ENCODE data around the gene FIP1L1. TPM values are rescaled to one million over a fixed set of nuclear protein-coding genes. Genes with fewer than 3 reads are reported as not detected.

FIP1L1 gene
- polyA plus RNA-seq, 4 donors = 17.0 to 56.6 (median 26.6) TPM

DNA sequence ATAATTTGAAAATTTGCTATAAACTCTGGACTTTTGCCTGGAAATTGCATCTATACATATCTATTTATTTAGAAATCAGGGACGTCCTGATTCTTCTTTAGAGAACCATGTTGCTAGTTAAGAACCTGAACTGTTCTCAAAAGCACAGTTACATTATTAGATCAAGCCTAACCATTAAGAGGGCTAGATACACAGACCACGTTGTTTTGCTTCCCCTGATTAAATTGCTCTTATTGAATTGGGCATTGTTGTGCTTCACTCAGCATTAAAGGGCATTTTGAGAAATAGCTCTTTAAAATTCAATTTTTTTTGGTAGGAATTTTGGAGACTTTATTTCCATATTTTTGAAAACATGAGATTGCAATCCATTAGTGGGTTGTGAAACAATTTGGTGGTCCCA lies 44.4 kb downstream of the FIP1L1 start:
- 93 to 97% (median 93%) methylated on average over 2 of the region's 2 CpGs for WGBS, 3 donors
- DNase-seq (no peak), FAIRE-seq (no peak)
- no peaks in the 10 kb centered on the region for H3K27me3 ChIP-seq (ENCODE audit: control insufficient read depth in 3 of 3, insufficient read depth in 3 of 3, low read length in 3 of 3)
- H3K4me1 ChIP-seq (ENCODE audit: control insufficient read depth in 3 of 3, insufficient read depth in 2 of 3, low read depth in 1 of 3, low read length in 2 of 3) = no peaks in the 10 kb centered on the region
- H3K9me3 ChIP-seq (ENCODE audit: control insufficient read depth in 2 of 2, insufficient read depth in 1 of 2, low read depth in 1 of 2, low read length in 1 of 2) = no peaks in the 10 kb centered on the region
- peaks cover 0 to 8% (median 2%) of the 10 kb centered on the region in 3 donors for H3K36me3 ChIP-seq (ENCODE audit: control insufficient read depth in 3 of 3, insufficient read depth in 2 of 3, low read depth in 1 of 3, low read length in 3 of 3)
- H3K4me3 ChIP-seq (ENCODE audit: low read depth in 1 of 3, low read length in 3 of 3) = no peak overlapping the region
- no peak overlapping the region for H3K27ac ChIP-seq (ENCODE audit: low read depth in 1 of 3, low read length in 2 of 3)

DNA sequence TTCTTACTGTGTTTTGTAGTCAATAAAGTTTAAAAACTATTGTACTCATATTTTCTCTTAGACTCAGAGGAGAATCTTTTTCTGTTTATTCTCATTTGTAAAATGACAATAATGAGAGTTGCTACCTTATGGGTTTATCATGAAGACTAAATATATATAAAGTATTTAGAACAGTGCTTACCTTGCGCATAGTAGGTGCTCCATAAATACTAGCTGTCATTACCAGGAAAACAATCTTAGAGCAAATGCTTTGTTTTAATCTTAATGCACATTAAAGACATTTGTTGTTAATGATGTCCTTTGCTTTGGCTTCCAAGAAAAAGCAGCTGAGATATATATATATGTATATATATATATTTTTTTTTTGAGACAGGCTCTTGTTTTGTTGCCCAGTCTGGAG lies 44.9 kb downstream of the FIP1L1 start:
- Histone ChIP-seq H3K4me3 (ENCODE audit: low read depth in 1 of 3, low read length in 3 of 3) (no peak overlapping the region), H3K27me3 (ENCODE audit: control insufficient read depth in 3 of 3, insufficient read depth in 3 of 3, low read length in 3 of 3) (no peaks in the 10 kb centered on the region), H3K36me3 (ENCODE audit: control insufficient read depth in 3 of 3, insufficient read depth in 2 of 3, low read depth in 1 of 3, low read length in 3 of 3) (peaks cover 0 to 8% (median 2%) of the 10 kb centered on the region in 3 donors), H3K9me3 (ENCODE audit: control insufficient read depth in 2 of 2, insufficient read depth in 1 of 2, low read depth in 1 of 2, low read length in 1 of 2) (no peaks in the 10 kb centered on the region), H3K27ac (ENCODE audit: low read depth in 1 of 3, low read length in 2 of 3) (no peak overlapping the region), H3K4me1 (ENCODE audit: control insufficient read depth in 3 of 3, insufficient read depth in 2 of 3, low read depth in 1 of 3, low read length in 2 of 3) (no peaks in the 10 kb centered on the region)
- DNase-seq (no peak), FAIRE-seq (no peak)
- WGBS, 3 donors = 96 to 97% (median 97%) methylated on average over 1 of the region's 1 CpG

DNA sequence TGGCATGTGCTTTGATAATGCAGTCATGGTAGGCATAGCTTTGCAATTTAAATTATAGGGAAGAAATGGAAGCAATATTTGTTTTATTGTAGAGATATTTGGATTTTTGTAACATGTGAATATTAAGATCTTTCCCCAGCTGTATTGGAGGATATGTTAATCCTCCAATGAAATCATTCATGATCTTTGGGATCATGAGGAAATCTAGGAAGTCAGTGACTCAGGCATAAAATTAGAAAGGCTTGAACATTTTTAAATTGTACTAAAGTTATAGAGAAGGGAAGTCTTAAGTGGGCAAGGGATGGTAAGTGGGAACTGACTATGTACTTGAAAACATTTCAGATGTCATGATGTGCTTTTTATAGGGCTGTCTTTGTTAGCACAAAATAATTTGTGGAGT lies 46.8 kb downstream of the FIP1L1 start:
- peaks cover 1 to 7% (median 4%) of the 10 kb centered on the region in 3 donors for H3K36me3 ChIP-seq (ENCODE audit: control insufficient read depth in 3 of 3, insufficient read depth in 2 of 3, low read depth in 1 of 3, low read length in 3 of 3)
- H3K4me1 ChIP-seq (ENCODE audit: control insufficient read depth in 3 of 3, insufficient read depth in 2 of 3, low read depth in 1 of 3, low read length in 2 of 3) = no peaks in the 10 kb centered on the region
- no peaks in the 10 kb centered on the region for H3K9me3 ChIP-seq (ENCODE audit: control insufficient read depth in 2 of 2, insufficient read depth in 1 of 2, low read depth in 1 of 2, low read length in 1 of 2)
- no peak for FAIRE-seq
- no peak for DNase-seq
- no peaks in the 10 kb centered on the region for H3K27me3 ChIP-seq (ENCODE audit: control insufficient read depth in 3 of 3, insufficient read depth in 3 of 3, low read length in 3 of 3)
- no peak overlapping the region for H3K27ac ChIP-seq (ENCODE audit: low read depth in 1 of 3, low read length in 2 of 3)
- no peak overlapping the region for H3K4me3 ChIP-seq (ENCODE audit: low read depth in 1 of 3, low read length in 3 of 3)

DNA sequence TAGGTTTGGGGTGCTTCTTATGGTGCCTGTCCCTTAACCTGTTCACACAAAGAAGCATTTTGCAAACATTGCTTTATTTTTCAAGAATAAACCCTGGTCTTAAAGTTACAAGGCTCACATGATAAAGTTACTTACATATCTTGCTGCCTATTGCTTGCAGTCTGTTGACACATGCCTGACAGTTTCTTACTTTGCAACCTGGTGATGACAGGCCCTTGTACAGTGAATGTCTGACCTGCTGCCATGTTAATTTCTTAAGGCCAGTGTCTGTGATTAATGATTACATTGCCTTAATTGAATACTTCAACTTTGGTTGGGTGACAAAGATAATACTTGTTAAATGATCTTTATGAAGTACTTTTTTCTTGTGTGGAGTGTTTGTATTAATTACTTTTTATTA lies 49.9 kb downstream of the FIP1L1 start:
- no peak overlapping the region for H3K4me3 ChIP-seq (ENCODE audit: low read depth in 1 of 3, low read length in 3 of 3)
- peak in 1 of 2 donors; percentile 29 for DNase-seq
- peaks cover 0 to 8% (median 8%) of the 10 kb centered on the region in 3 donors for H3K36me3 ChIP-seq (ENCODE audit: control insufficient read depth in 3 of 3, insufficient read depth in 2 of 3, low read depth in 1 of 3, low read length in 3 of 3)
- no peak overlapping the region for H3K27ac ChIP-seq (ENCODE audit: low read depth in 1 of 3, low read length in 2 of 3)
- H3K27me3 ChIP-seq (ENCODE audit: control insufficient read depth in 3 of 3, insufficient read depth in 3 of 3, low read length in 3 of 3) = no peaks in the 10 kb centered on the region
- no peak for FAIRE-seq
- H3K4me1 ChIP-seq (ENCODE audit: control insufficient read depth in 3 of 3, insufficient read depth in 2 of 3, low read depth in 1 of 3, low read length in 2 of 3) = peaks cover 0 to 4% (median 0%) of the 10 kb centered on the region in 3 donors
- no peaks in the 10 kb centered on the region for H3K9me3 ChIP-seq (ENCODE audit: control insufficient read depth in 2 of 2, insufficient read depth in 1 of 2, low read depth in 1 of 2, low read length in 1 of 2)

DNA sequence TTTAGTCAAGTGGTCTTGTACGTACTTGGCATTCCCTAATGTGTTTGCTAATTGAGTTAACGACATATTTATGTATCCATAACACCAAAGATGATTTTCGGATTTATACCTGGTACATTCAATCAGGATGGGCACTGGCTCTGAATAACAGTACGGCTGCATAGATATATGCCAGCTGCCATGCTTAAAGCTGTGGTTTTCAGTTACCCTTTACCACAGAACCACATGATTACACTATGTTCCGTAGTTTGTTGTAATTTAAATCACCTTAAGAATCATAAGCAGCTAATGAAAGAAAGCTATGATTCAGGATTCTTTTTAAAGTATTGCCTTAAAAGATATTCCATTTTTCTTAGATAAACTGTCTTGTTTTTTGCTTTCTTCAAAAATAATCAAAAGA lies 53.6 kb downstream of the FIP1L1 start:
- H3K27me3 ChIP-seq (ENCODE audit: control insufficient read depth in 3 of 3, insufficient read depth in 3 of 3, low read length in 3 of 3) = no peaks in the 10 kb centered on the region
- WGBS, 3 donors = 84 to 86% (median 86%) methylated on average over 5 of the region's 5 CpGs
- FAIRE-seq (no peak), DNase-seq (peak in 1 of 2 donors; percentile 7)
- H3K9me3 ChIP-seq (ENCODE audit: control insufficient read depth in 2 of 2, insufficient read depth in 1 of 2, low read depth in 1 of 2, low read length in 1 of 2) = no peaks in the 10 kb centered on the region
- H3K4me1 ChIP-seq (ENCODE audit: control insufficient read depth in 3 of 3, insufficient read depth in 2 of 3, low read depth in 1 of 3, low read length in 2 of 3) = peaks cover 0 to 4% (median 0%) of the 10 kb centered on the region in 3 donors
- peaks cover 0 to 13% (median 10%) of the 10 kb centered on the region in 3 donors for H3K36me3 ChIP-seq (ENCODE audit: control insufficient read depth in 3 of 3, insufficient read depth in 2 of 3, low read depth in 1 of 3, low read length in 3 of 3)
- no peak overlapping the region for H3K27ac ChIP-seq (ENCODE audit: low read depth in 1 of 3, low read length in 2 of 3)
- no peak overlapping the region for H3K4me3 ChIP-seq (ENCODE audit: low read depth in 1 of 3, low read length in 3 of 3)

DNA sequence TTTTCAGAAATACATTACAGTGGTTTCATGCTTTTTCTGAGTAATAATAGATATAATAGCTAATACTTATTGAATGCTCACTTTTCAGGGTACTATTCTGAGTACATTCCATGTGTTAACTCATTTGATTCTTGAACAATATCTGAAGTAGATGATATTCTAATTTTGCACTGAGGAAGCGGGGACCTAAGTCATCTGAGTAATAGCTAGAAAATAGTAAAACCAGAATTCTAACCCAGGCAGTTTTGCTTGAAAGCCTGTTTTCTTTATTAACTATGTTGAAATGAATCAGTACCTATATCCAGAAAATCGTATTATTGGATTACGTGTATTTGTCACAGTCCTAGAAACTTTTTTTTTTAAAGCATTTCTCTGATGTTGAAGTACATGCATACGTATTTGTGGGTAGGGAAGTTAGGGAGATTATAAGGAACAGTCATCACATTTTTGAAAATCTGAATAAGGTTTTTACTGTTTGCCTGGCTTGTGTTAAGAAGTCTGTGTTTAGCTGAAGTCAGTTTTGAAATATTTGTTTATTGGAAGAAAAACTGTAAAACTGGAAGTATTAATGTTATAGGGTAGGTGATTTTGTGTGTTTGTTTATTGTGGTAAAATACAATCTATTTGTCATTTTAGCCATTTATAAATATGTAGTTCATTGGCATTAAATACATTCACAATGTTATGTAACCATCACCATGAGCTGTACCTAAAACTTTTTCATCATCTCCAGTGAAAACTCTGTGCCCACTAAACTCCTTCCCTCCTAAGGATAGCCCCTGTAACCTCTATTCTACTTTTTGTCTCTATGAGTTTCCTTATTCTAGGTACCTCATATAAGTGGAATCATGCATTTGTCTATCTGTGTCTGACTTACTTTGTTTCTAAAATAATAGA lies 55.3 kb downstream of the FIP1L1 start:
- 83 to 90% (median 83%) methylated on average over 4 of the region's 4 CpGs for WGBS, 3 donors
- Histone ChIP-seq H3K36me3 (ENCODE audit: control insufficient read depth in 3 of 3, insufficient read depth in 2 of 3, low read depth in 1 of 3, low read length in 3 of 3) (peaks cover 2 to 18% (median 13%) of the 10 kb centered on the region in 3 donors), H3K27ac (ENCODE audit: low read depth in 1 of 3, low read length in 2 of 3) (no peak overlapping the region), H3K4me1 (ENCODE audit: control insufficient read depth in 3 of 3, insufficient read depth in 2 of 3, low read depth in 1 of 3, low read length in 2 of 3) (peaks cover 0 to 4% (median 0%) of the 10 kb centered on the region in 3 donors), H3K4me3 (ENCODE audit: low read depth in 1 of 3, low read length in 3 of 3) (no peak overlapping the region), H3K27me3 (ENCODE audit: control insufficient read depth in 3 of 3, insufficient read depth in 3 of 3, low read length in 3 of 3) (no peaks in the 10 kb centered on the region), H3K9me3 (ENCODE audit: control insufficient read depth in 2 of 2, insufficient read depth in 1 of 2, low read depth in 1 of 2, low read length in 1 of 2) (no peaks in the 10 kb centered on the region)
- DNase-seq = no peak
- FAIRE-seq = no peak

DNA sequence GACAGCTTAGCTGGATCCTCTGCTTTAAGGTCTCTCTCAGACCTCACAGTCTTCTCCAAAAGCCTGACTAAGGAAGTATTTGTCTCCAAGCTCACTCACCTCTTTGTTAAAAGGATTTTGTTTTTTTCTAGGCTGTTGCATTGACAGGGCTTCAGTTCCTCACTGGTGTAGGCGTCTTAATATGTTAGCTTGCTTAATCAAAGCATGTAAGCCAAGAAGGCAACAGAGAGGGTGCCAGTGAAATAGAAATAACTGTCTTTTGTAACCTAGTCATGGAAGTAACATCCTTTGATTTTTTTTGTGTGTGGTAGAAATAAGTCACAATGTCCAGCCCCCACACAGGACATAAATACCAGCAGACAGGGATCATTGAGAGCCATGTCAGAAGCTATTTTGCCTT lies 58.8 kb downstream of the FIP1L1 start:
- H3K36me3 ChIP-seq (ENCODE audit: control insufficient read depth in 3 of 3, insufficient read depth in 2 of 3, low read depth in 1 of 3, low read length in 3 of 3) = peaks cover 2 to 9% (median 7%) of the 10 kb centered on the region in 3 donors
- H3K9me3 ChIP-seq (ENCODE audit: control insufficient read depth in 2 of 2, insufficient read depth in 1 of 2, low read depth in 1 of 2, low read length in 1 of 2) = no peaks in the 10 kb centered on the region
- H3K27me3 ChIP-seq (ENCODE audit: control insufficient read depth in 3 of 3, insufficient read depth in 3 of 3, low read length in 3 of 3) = no peaks in the 10 kb centered on the region
- DNase-seq (no peak), FAIRE-seq (no peak)
- 95 to 100% (median 100%) methylated on average over 1 of the region's 1 CpG for WGBS, 3 donors
- no peak overlapping the region for H3K4me3 ChIP-seq (ENCODE audit: low read depth in 1 of 3, low read length in 3 of 3)
- H3K4me1 ChIP-seq (ENCODE audit: control insufficient read depth in 3 of 3, insufficient read depth in 2 of 3, low read depth in 1 of 3, low read length in 2 of 3) = peaks cover 0 to 4% (median 0%) of the 10 kb centered on the region in 3 donors
- H3K27ac ChIP-seq (ENCODE audit: low read depth in 1 of 3, low read length in 2 of 3) = no peak overlapping the region

DNA sequence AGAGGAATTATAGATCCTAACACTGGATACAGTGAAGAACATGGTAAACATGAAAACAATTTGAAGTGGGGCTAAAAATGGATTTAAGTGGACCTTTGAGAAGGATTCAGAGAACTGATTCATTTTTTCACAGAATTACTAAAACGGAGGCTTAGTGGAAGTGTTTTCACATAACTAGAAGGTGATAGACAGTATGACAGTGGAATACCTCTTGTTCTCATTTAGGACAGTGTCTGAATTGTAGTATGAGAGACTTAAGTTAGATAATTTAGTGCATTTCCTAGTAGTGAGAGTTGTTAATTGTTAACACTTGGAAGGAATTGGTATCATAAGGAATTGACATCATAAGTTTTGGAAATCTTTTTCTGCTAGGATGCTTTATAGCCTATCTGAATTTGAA lies 64.1 kb downstream of the FIP1L1 start:
- FAIRE-seq (no peak), DNase-seq (no peak)
- H3K4me3 ChIP-seq (ENCODE audit: low read depth in 1 of 3, low read length in 3 of 3) = no peak overlapping the region
- H3K9me3 ChIP-seq (ENCODE audit: control insufficient read depth in 2 of 2, insufficient read depth in 1 of 2, low read depth in 1 of 2, low read length in 1 of 2) = no peaks in the 10 kb centered on the region
- H3K36me3 ChIP-seq (ENCODE audit: control insufficient read depth in 3 of 3, insufficient read depth in 2 of 3, low read depth in 1 of 3, low read length in 3 of 3) = peaks cover 4 to 8% (median 7%) of the 10 kb centered on the region in 3 donors
- no peaks in the 10 kb centered on the region for H3K27me3 ChIP-seq (ENCODE audit: control insufficient read depth in 3 of 3, insufficient read depth in 3 of 3, low read length in 3 of 3)
- H3K27ac ChIP-seq (ENCODE audit: low read depth in 1 of 3, low read length in 2 of 3) = no peak overlapping the region
- no peaks in the 10 kb centered on the region for H3K4me1 ChIP-seq (ENCODE audit: control insufficient read depth in 3 of 3, insufficient read depth in 2 of 3, low read depth in 1 of 3, low read length in 2 of 3)
- WGBS, 3 donors = 76 to 91% (median 83%) methylated on average over 1 of the region's 1 CpG
